HG03280 (cell line): ENCODE data around the gene CCT6A.
"Not testable (repeated sequence)": the region's sequence is repeated elsewhere in the genome, so short reads cannot be mapped to it uniquely, and the experiment has no call there.

ENCODE experiments used
- ATAC-seq: cut with Tn5 transposase; IDR thresholded peaks from one replicate; pipeline ENCODE4 v1.9.1; 2021; ENCODE audit warnings: mild to moderate bottlenecking, moderate library complexity; ENCODE audit not compliant: unreplicated experiment

CCT6A gene

GRCh38 chr7:56098187-56099008 lies 46.8 kb downstream of the CCT6A start:
- ATAC-seq = not testable (repeated sequence)

- no peak for ATAC-seq
Observed at GRCh38 chr7:56099653-56100052, 48.1 kb downstream of the CCT6A start.

GRCh38 chr7:56104138-56104537 lies 52.6 kb downstream of the CCT6A start:
- ATAC-seq = not testable (repeated sequence)

GRCh38 chr7:56105508-56105907 lies 53.9 kb downstream of the CCT6A start:
- no peak for ATAC-seq

GRCh38 chr7:56106108-56107073 lies 54.8 kb downstream of the CCT6A start, which contains the start of gene CHCHD2:
Gene CHCHD2 (minus strand): TSS chr7:56106476. CDS start chr7:56106413, 63 bp downstream.
- ATAC-seq = peak; percentile 100

DNA sequence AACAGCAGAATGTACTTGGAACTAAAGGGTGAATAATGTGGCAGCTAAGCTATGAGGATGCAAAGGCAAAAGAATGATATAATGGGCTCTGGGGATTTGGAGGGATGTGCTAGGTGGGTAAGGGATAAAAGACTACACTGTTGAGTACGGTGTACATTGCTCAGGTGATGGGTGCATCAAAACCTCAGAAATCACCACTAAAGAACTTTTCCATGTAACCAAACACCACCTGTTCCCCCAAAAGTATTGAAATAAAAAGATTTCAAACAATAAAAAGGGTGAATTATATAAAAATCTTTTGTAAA lies 56.3 kb downstream of the CCT6A start:
- no peak for ATAC-seq

DNA sequence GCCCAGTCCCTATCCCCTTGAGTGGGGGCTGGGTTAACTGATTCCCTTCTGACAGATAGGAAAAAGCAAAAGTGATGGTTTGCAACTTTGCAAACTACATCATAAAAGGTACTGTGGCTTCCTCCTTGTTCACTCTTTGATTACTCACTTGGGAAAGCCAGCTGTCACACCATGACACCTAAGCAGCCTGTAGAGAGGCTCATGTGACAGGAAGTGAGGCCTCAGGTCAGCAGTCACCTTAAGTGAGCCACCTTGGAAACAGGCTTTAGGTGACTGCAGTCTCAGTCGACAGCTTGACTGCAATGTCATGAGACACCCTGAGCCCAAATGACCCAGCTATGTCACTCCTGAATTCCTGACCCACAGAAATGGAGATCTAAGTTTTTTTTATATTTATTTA lies 59.0 kb downstream of the CCT6A start:
- no peak for ATAC-seq

- ATAC-seq = not testable (repeated sequence)
Observed at GRCh38 chr7:56112244-56112643, 60.7 kb downstream of the CCT6A start.
